ENCODE results near the gene ME3. TPM values are rescaled to one million over a fixed set of nuclear protein-coding genes. Genes with fewer than 3 reads are reported as not detected.

Gene ME3
- total RNA-seq, 4 donors from 2014 or later, result 15.9 to 94.9 (median 51.3) TPM

DNA sequence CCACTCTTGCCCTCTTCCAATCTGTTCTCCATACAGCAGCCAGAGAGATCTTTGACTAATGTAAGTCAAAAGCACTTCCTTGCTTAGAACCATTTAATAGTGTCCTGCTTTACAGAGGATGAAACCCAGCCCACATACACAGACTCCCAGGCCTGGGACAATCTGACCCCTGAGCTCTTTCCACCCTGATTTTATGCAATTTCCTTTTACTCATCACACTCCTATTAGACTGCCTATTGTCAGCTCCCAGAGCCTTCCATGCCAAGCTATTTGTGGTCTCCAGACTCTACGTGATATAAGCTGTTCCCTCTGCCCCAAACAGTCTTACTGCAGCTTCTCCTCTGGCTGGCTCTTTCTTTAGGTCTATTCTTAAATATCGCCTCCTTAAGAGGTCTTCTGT is 28.1 kb downstream of the ME3 start:
- TF ChIP-seq CTCF (IDR thresholded peaks at IDR 0.05), result no peak
- no peak for TF ChIP-seq POLR2A (IDR thresholded peaks at IDR 0.05)
- H3K27me3 ChIP-seq, result no peaks in the 10 kb centered on the region
- no peak overlapping the region for H3K27ac ChIP-seq

DNA sequence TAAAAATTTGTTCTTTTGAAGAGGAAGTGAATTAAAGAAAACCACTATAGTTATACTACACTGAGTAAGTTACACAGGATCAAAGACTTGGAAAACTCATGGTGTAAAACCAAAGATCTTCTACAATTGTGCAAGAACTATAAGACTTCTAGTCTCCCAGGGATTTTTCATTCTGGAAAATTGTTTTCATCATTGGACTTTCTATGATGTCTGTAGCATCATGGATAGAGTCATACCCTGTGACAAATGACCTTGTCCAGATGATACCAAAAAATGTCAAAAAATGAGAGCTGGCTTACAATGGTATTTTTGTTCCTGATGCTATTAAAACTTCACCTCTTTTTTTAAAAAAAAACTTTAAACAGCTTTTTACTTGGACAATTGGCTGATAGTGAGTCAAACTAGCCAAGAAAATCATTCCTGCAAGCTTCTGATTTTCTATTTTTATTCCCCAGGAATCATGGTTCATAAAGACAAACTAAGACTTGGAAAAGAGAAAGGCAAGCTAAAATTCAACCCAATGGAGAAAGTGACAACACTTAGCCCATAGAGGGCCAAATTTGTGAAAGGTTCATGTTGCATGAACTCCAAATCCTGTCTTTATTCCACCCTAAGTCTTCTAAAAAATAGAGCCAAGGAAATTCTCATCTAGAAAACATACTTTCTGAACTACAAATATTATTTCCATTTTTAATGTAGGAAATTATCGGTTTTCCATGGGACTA is 30.7 kb downstream of the ME3 start:
- Histone ChIP-seq H3K4me1 (no peaks in the 10 kb centered on the region), H3K36me3 (no peaks in the 10 kb centered on the region), H3K27me3 (no peaks in the 10 kb centered on the region), H3K27ac (no peak overlapping the region), H3K4me3 (no peak overlapping the region), H3K9me3 (no peaks in the 10 kb centered on the region)
- no peak for DNase-seq
- no peak for TF ChIP-seq CTCF (IDR thresholded peaks at IDR 0.05)
- TF ChIP-seq POLR2A (IDR thresholded peaks at IDR 0.05), result no peak

More for the DNA sequence above, 28.1 kb downstream of the ME3 start:
- H3K4me3 ChIP-seq, result no peak overlapping the region
- no peaks in the 10 kb centered on the region for H3K9me3 ChIP-seq
- no peaks in the 10 kb centered on the region for H3K36me3 ChIP-seq
- no peak for DNase-seq
- no peaks in the 10 kb centered on the region for H3K4me1 ChIP-seq

GRCh38 chr11:86639137-86639536 is 33.3 kb downstream of the ME3 start:
- DNase-seq, result no peak
- Histone ChIP-seq H3K27ac (no peak overlapping the region), H3K4me1 (no peaks in the 10 kb centered on the region), H3K27me3 (no peaks in the 10 kb centered on the region), H3K4me3 (no peak overlapping the region), H3K36me3 (no peaks in the 10 kb centered on the region), H3K9me3 (no peaks in the 10 kb centered on the region)
- no peak for TF ChIP-seq POLR2A (IDR thresholded peaks at IDR 0.05)
- no peak for TF ChIP-seq CTCF (IDR thresholded peaks at IDR 0.05)

DNA sequence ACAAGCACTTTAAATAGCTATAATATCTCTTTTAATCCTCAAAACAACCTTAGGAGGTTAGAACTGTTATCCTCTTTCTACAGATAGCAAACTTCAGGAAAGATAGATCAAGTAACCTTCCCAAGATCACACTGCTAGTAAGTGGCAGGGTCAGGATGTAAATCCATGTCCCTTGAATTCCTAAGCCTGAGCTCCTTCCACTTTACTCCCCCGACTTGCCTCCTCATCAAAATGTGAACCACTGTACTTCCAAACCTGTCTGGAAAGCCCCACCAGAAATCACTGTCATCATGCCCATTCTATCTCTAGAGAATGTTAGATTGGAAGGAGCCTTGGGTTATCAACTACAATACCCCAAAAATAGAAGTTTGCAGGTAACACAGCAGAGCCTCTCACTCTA is 33.7 kb downstream of the ME3 start:
- Histone ChIP-seq H3K27ac (no peak overlapping the region), H3K9me3 (no peaks in the 10 kb centered on the region)

DNA sequence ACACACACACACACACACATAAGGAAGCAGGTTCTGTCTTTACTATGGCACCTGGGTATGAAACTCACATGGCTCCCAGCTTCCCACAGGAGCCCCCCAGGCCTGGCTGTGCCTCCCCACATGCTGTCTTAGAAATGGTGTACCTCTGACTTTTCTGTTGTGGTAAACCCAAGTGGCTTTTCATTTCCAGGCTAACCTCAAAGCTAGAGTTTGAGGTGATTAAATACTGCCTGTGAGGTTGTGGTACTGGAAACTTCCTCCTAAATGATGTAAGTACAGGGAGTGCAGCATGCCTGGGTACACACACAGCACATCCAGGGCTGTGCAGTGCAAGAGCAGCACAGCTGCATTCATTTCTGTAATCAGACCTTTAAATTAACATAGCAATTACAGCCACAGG is 34.4 kb downstream of the ME3 start:
- H3K36me3 ChIP-seq, result no peaks in the 10 kb centered on the region
- no peaks in the 10 kb centered on the region for H3K9me3 ChIP-seq
- no peaks in the 10 kb centered on the region for H3K4me1 ChIP-seq
- no peak for DNase-seq
- TF ChIP-seq POLR2A (IDR thresholded peaks at IDR 0.05), result no peak
- TF ChIP-seq CTCF (IDR thresholded peaks at IDR 0.05), result no peak
- H3K27me3 ChIP-seq, result no peaks in the 10 kb centered on the region
- H3K4me3 ChIP-seq, result no peak overlapping the region
- no peak overlapping the region for H3K27ac ChIP-seq

More for the DNA sequence above, 33.7 kb downstream of the ME3 start:
- Histone ChIP-seq H3K4me3 (no peak overlapping the region), H3K36me3 (no peaks in the 10 kb centered on the region), H3K27me3 (no peaks in the 10 kb centered on the region), H3K4me1 (no peaks in the 10 kb centered on the region)
- TF ChIP-seq POLR2A (IDR thresholded peaks at IDR 0.05) (no peak), CTCF (IDR thresholded peaks at IDR 0.05) (no peak)
- no peak for DNase-seq

All from Peyer's patch (tissue), 4 donors.